Keratinocyte (primary cell): ENCODE data around the gene ALG1L2. TPM values are rescaled to one million over a fixed set of nuclear protein-coding genes. Genes with fewer than 3 reads are reported as not detected.
"Not testable (repeated sequence)": the region's sequence is repeated elsewhere in the genome, so short reads cannot be mapped to it uniquely, and the experiment has no call there.

Experiments
- DNase-seq: peaks from one replicate; pipeline ENCODE4 v3.0.0-alpha.2; 2011; ENCODE audit warnings: low read depth, missing footprints, low spot score
- FAIRE-seq: peaks from 2 replicates; lab custom pipeline; 2011; peaks lifted over from hg19 to GRCh38; lab: Jason Lieb, UNC
- H2AFZ ChIP-seq: 2 replicates; pipeline ENCODE4 v1.6.0; 2012; ENCODE audit warnings: low read length, control low read depth, inconsistent platforms; ENCODE audit not compliant: control insufficient read depth
- H3K27ac ChIP-seq: 2 replicates; pipeline ENCODE4 v1.5.1; 2011; ENCODE audit warnings: low read length; ENCODE audit not compliant: control insufficient read depth, insufficient read depth
- H3K27me3 ChIP-seq: 3 replicates; pipeline ENCODE4 v1.6.0; 2011; ENCODE audit warnings: low read length; ENCODE audit not compliant: control insufficient read depth, insufficient read depth; ENCODE audit errors: extremely low read depth
- H3K36me3 ChIP-seq, 2 experiments: 2 replicates in 1 of 2; 3 replicates in 1 of 2; pipeline ENCODE4 v1.5.1; 2011; ENCODE audit warnings: low read length in 2 of 2, mild to moderate bottlenecking in 1 of 2; ENCODE audit not compliant: control insufficient read depth in 2 of 2, insufficient read depth in 2 of 2; ENCODE audit errors: extremely low read depth in 1 of 2
- H3K4me1 ChIP-seq: 3 replicates; pipeline ENCODE4 v1.5.1; 2011; ENCODE audit warnings: low read length; ENCODE audit not compliant: control insufficient read depth, insufficient read depth; ENCODE audit errors: extremely low read depth
- H3K4me2 ChIP-seq: 3 replicates; pipeline ENCODE4 v1.6.0; 2011; ENCODE audit warnings: low read depth, low read length; ENCODE audit not compliant: control insufficient read depth, insufficient read depth; ENCODE audit errors: extremely low read depth
- H3K4me3 ChIP-seq, 3 experiments: fragments of 200-600 bp in 1 of 3; sonication (generic) in 1 of 3; 2 replicates in 2 of 3; 3 replicates in 1 of 3; pipeline ENCODE4 v1.5.1; 2011 to 2016; ENCODE audit warnings: low read length in 3 of 3, mild to moderate bottlenecking in 3 of 3, control low read depth in 2 of 3, inconsistent platforms in 1 of 3, low read depth in 1 of 3, mixed read lengths in 1 of 3, mixed run types in 1 of 3, moderate library complexity in 1 of 3; ENCODE audit not compliant: control insufficient read depth in 2 of 3, insufficient read depth in 2 of 3; ENCODE audit errors: extremely low read depth in 1 of 3
- H3K79me2 ChIP-seq: 2 replicates; pipeline ENCODE4 v1.6.0; 2012; ENCODE audit warnings: low read length; ENCODE audit not compliant: control insufficient read depth, insufficient read depth
- H3K9ac ChIP-seq: 3 replicates; pipeline ENCODE4 v1.6.0; 2011; ENCODE audit warnings: low read length; ENCODE audit not compliant: control insufficient read depth, insufficient read depth; ENCODE audit errors: extremely low read depth
- H3K9me1 ChIP-seq: 3 replicates; pipeline ENCODE4 v1.6.0; 2011; ENCODE audit warnings: low read length; ENCODE audit not compliant: control insufficient read depth, insufficient read depth; ENCODE audit errors: extremely low read depth
- H3K9me3 ChIP-seq: 2 replicates; pipeline ENCODE4 v1.5.1; 2012; ENCODE audit warnings: low read depth, low read length; ENCODE audit not compliant: control insufficient read depth
- H4K20me1 ChIP-seq: 3 replicates; pipeline ENCODE4 v1.6.0; 2011; ENCODE audit warnings: low read length; ENCODE audit not compliant: control insufficient read depth, insufficient read depth; ENCODE audit errors: extremely low read depth
- dilution Hi-C: fragments of 300-500 bp; cut with MboI; formaldehyde crosslinking; loops from one replicate; pipeline ENCODE4 v1.7.0; 2020; ENCODE audit warnings: low sequenced_read_pairs; ENCODE audit not compliant: extremely low pct_ligation_motif_present
- polyA plus RNA-seq, 5 experiments: library from polyadenylated mRNA; depleted of rRNA in 3 of 5; stranded (reverse) in 3 of 5; stranded (forward) in 1 of 5; unstranded in 1 of 5; fragments of >200 nt; gene quantifications; 1 replicate in 1 of 5; 2 replicates in 3 of 5; 3 replicates in 1 of 5; pipeline versions ENCODE4 v1.2.1 to v1.2.3, GENCODE V29; 2011 to 2012; ENCODE audit warnings: missing spikeins in 2 of 5, low read depth in 1 of 5, low replicate concordance in 1 of 5
- TF ChIP-seq, protein P1 (sequence below), 3 experiments: IDR thresholded peaks in 1 of 3; conservative IDR thresholded peaks in 1 of 3; optimal IDR thresholded peaks in 1 of 3; 2 replicates in 2 of 3; 3 replicates in 1 of 3; pipeline versions ENCODE3 to v1.5.1; 2011; ENCODE audit warnings: low read length in 3 of 3, mild to moderate bottlenecking in 3 of 3, moderate library complexity in 2 of 3, control low read depth in 1 of 3, inconsistent platforms in 1 of 3; ENCODE audit not compliant: insufficient read depth in 2 of 3; ENCODE audit errors: extremely low read depth in 1 of 3

The ALG1L2 gene
- polyA plus RNA-seq, 1 donor (not counting 4 experiments of a cell fraction or from before 2014, with no cell fraction given) = not detected

DNA sequence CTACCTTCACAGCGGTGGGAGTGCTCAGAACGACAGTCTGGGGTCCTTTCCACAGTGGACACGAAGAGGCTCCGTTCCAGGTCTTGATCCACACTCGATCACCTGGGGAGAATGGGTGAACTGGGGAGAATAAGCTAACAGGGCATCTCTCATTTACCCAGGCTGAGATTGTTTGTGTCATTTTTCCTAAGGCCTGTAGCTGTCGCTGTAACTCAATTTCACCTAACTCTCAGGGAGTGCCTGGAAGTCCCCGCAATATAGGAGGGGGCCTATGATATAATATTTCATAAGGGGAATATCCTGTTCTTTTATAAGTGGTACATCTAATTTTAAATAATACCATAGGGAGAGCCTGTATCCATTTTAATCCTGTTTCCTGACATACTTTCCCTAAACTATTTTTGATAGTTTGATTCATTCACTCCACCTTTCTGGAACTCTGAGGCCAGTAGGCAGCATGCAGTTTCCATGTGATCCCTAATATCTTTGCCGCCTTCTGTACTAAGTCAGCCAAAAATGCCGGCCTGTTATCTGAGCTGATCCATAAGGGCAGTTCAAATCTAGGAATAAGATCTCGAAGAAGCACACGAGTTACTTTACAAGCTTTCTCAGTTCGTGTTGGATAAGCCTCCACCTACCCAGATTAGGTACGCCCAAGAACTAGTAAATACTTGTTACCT lies 62.2 kb downstream of the ALG1L2 start:
- not testable (repeated sequence) for DNase-seq

DNA sequence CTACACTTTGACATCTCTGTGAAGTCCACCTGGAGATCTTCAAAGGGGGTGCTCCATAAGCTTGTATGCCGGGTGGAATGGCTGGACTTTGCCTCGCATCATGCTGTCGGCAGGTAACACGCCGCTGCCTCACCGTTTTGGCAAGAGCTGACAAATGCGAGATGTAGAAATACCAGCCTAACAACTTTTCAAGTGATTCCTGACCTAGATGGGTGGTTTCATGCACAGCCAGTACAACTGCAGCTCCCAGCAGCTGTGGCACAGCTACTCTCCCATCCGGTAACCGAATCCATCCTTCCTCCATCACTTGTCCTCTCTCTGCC lies 62.7 kb downstream of the ALG1L2 start:
- Histone ChIP-seq H2AFZ (peak overlapping the region; percentile 33), H3K4me2 (peak overlapping the region; percentile 51)
- H3K36me3 ChIP-seq, H3K79me2 ChIP-seq, H3K9me1 ChIP-seq, H3K9ac ChIP-seq, H3K4me3 ChIP-seq, DNase-seq, FAIRE-seq, dilution Hi-C loops, H4K20me1 ChIP-seq, H3K27me3 ChIP-seq, H3K9me3 ChIP-seq, H3K4me1 ChIP-seq, H3K27ac ChIP-seq: not testable (repeated sequence)

More for the DNA sequence above, 62.2 kb downstream of the ALG1L2 start:
- H3K4me3 ChIP-seq, H3K36me3 ChIP-seq, H3K27me3 ChIP-seq, H3K9me1 ChIP-seq, H4K20me1 ChIP-seq, H3K4me1 ChIP-seq, H3K79me2 ChIP-seq, H3K27ac ChIP-seq, FAIRE-seq, H3K9ac ChIP-seq, dilution Hi-C loops, H3K9me3 ChIP-seq: not testable (repeated sequence)
- peak overlapping the region; percentile 51 for H3K4me2 ChIP-seq
- peak overlapping the region; percentile 33 for H2AFZ ChIP-seq
- TF ChIP-seq, protein P1, sequence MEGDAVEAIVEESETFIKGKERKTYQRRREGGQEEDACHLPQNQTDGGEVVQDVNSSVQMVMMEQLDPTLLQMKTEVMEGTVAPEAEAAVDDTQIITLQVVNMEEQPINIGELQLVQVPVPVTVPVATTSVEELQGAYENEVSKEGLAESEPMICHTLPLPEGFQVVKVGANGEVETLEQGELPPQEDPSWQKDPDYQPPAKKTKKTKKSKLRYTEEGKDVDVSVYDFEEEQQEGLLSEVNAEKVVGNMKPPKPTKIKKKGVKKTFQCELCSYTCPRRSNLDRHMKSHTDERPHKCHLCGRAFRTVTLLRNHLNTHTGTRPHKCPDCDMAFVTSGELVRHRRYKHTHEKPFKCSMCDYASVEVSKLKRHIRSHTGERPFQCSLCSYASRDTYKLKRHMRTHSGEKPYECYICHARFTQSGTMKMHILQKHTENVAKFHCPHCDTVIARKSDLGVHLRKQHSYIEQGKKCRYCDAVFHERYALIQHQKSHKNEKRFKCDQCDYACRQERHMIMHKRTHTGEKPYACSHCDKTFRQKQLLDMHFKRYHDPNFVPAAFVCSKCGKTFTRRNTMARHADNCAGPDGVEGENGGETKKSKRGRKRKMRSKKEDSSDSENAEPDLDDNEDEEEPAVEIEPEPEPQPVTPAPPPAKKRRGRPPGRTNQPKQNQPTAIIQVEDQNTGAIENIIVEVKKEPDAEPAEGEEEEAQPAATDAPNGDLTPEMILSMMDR (optimal IDR thresholded peaks at IDR 0.05 in 1 of 3, IDR thresholded peaks at IDR 0.05 in 1 of 3, conservative IDR thresholded peaks at IDR 0.05 in 1 of 3; ENCODE audit: extremely low read depth in 1 of 3, insufficient read depth in 2 of 3, low read length in 3 of 3) = peak in 2 of 3 experiments; percentile 19 to 26

DNA sequence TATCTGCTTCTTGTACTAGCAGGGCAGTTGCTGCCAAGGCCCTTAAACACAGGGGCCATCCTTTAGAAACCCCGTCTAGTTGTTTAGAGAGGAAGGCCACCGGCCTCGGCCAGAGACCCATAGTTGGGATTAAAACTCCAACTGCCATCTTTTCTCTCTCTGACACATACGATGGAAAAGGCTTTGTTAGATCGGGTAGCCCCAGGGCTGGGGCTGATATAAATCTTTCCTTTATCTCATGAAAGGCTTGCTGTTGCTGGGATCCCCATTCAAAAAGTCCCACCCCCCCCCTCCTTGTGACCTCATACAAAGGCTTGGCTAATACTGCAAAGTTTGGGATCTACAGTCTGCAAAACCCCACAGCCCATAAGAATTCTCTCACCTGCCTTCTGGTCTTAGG lies 63.8 kb downstream of the ALG1L2 start:
- H3K4me1 ChIP-seq, H2AFZ ChIP-seq, FAIRE-seq, H3K36me3 ChIP-seq, H4K20me1 ChIP-seq, H3K4me3 ChIP-seq, H3K79me2 ChIP-seq, DNase-seq, H3K9ac ChIP-seq, H3K27ac ChIP-seq, H3K4me2 ChIP-seq, H3K9me3 ChIP-seq, dilution Hi-C loops, H3K9me1 ChIP-seq, H3K27me3 ChIP-seq: not testable (repeated sequence)

DNA sequence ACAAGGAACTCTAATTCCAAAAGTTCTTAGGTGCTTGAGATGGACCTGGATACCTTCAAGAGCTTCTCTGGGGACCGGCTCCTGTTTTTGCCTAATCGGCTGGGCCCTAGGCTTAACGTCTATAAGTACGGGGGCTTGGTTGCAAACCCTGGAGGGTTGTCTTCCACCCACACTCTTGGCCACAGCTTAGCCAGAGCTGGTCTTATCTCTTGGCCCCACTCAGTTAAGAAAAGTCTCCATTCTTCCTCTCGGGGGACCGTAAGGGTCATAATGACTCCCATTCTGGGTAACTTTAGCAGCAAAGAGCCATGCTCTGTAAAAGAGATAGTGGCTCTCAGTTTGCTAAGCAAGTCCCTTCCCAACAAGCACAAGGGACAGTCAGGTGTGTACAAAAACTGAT lies 64.8 kb downstream of the ALG1L2 start:
- DNase-seq, H3K4me1 ChIP-seq, FAIRE-seq, H3K36me3 ChIP-seq, H3K79me2 ChIP-seq, H3K27me3 ChIP-seq, H3K4me2 ChIP-seq, H2AFZ ChIP-seq, H3K27ac ChIP-seq, H3K9me3 ChIP-seq, H3K9me1 ChIP-seq, H3K9ac ChIP-seq, H3K4me3 ChIP-seq, H4K20me1 ChIP-seq, dilution Hi-C loops: not testable (repeated sequence)
